Mucosa of rectum (tissue), 2 donors: Measurements from ENCODE around the gene MYNN.

Source experiments
- H3K27ac ChIP-seq, 2 donors: one replicate each; pipeline ENCODE4 v1.7.0; 2013; ENCODE audit warnings: inconsistent platforms in 2 of 2, low read depth in 2 of 2, low read length in 2 of 2
- H3K27me3 ChIP-seq, 2 donors: one replicate each; pipeline ENCODE4 v1.7.0; 2013; ENCODE audit warnings: low read length in 2 of 2; ENCODE audit not compliant: control insufficient read depth in 2 of 2, insufficient read depth in 2 of 2
- H3K36me3 ChIP-seq, 2 donors: one replicate each; pipeline ENCODE4 v1.7.0; 2013; ENCODE audit warnings: low read length in 2 of 2; ENCODE audit not compliant: control insufficient read depth in 2 of 2, insufficient read depth in 2 of 2
- H3K4me1 ChIP-seq, 2 donors: one replicate each; pipeline ENCODE4 v1.7.0; 2013; ENCODE audit warnings: low read length in 2 of 2, mild to moderate bottlenecking in 1 of 2; ENCODE audit not compliant: control insufficient read depth in 2 of 2, insufficient read depth in 2 of 2
- H3K4me3 ChIP-seq, 2 donors: one replicate each; pipeline ENCODE4 v1.7.0; 2013; ENCODE audit warnings: low read length in 2 of 2
- H3K9ac ChIP-seq, 2 donors: one replicate each; pipeline ENCODE4 v1.7.0; 2013; ENCODE audit warnings: low read length in 2 of 2, low read depth in 1 of 2, mild to moderate bottlenecking in 1 of 2
- H3K9me3 ChIP-seq, 2 donors: one replicate each; pipeline ENCODE4 v1.7.0; 2013; ENCODE audit warnings: low read length in 2 of 2; ENCODE audit not compliant: control insufficient read depth in 2 of 2
- donor health status: healthy.
- donor health status: Normal muscosa, but diverticular disease.

MYNN gene

DNA sequence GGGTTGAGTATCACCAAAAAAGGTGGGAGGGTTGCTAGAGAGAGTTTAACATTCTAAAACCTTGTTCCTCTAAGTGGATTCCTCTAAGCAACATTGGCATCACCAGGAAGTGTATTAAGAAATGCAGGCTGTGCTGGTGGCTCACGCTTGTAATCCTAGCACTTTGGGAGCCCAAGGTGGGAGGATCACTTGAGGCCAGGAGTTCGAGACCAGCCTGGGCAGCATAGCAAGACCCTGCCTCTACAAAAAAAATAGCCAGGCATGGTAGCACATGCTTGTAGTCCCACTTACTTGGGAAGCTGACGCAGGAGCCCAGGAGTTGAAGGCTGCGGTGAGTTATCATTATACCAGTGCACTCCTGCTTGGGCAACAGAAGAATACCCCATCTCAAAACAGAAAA lies 4.6 kb downstream of the MYNN start:
- peaks cover 52 to 56% of the 10 kb centered on the region in 2 donors for H3K36me3 ChIP-seq
- no peak overlapping the region for H3K27ac ChIP-seq
- H3K4me3 ChIP-seq = no peak overlapping the region

DNA sequence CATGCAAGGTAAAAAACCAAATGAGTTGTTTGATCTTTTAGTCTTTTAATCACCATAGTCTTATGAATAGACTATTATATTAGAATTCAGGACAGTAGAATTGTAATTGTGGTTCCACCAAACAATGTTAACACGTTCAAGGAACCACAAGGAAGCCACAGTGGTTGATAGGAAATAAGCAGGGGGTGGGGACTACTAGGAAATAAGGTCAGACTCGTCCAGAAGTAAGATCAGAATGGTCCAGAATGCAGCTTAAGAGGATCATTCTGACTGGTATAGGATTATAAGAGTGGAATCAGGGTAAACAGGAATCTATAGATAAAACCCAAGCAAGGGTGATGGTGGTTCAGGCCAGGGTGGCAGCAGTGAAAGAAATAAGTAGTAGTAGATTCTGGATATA lies 7.5 kb downstream of the MYNN start:
- Histone ChIP-seq H3K4me1 (no peaks in the 10 kb centered on the region), H3K27ac (no peak overlapping the region), H3K27me3 (no peaks in the 10 kb centered on the region), H3K9me3 (no peaks in the 10 kb centered on the region), H3K36me3 (peaks cover 58 to 68% of the 10 kb centered on the region in 2 donors), H3K4me3 (no peak overlapping the region), H3K9ac (no peak overlapping the region)

More for the DNA sequence above, 4.6 kb downstream of the MYNN start:
- no peaks in the 10 kb centered on the region for H3K9me3 ChIP-seq
- H3K9ac ChIP-seq = no peak overlapping the region
- peaks cover 11% of the 10 kb centered on the region in 2 donors for H3K4me1 ChIP-seq
- H3K27me3 ChIP-seq = no peaks in the 10 kb centered on the region

DNA sequence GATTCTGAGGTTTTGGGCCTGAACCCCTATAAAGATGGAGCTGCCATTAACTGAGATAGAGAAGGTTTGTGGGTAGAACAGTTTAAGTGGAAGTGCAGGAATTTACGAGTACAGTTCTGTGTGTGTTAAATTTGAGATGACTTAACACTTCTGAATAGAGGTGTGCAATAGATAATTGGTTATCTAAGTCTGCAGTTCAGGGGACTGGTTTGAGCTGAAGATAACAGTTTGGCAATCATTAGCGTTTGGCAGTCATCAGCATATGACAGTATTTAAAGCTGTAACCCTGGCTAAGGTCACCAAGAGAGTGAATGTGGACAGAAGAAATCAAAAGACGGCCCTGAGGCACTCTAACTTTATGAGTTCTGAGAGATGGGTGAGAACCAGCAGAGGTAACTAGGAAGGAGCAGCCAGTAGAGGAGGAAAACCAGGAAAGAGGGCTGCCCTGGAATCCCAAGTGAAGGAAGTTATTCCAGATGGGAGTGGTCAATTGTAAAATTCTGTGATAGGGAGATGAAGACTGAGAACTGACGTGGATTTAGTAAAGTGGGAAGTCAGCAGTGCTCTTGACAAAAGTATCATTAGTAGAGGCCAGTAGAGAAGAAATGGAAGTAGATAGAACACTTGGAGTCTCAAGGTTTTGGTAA lies 8.1 kb downstream of the MYNN start:
- Histone ChIP-seq H3K4me1 (no peaks in the 10 kb centered on the region), H3K36me3 (peaks cover 63 to 68% of the 10 kb centered on the region in 2 donors)

DNA sequence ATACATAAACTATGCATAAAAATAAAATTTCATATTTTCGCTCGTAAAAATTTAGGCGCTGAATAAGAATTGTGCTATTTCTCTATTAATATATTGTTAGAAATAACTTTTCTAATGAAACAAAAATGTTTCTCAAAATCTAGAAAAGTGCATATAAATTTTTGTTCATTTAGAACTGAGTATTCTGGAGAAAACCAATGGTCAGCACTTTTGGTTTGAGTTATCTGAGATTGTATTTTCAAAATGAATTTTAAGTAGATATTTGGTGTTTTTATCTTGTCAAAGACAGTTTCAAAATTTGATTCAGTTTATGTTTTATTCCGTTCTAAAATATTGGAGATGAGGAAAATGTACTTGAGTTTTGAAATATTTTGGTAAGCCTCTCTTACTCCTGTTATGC lies 13.9 kb downstream of the MYNN start:
- Histone ChIP-seq H3K27ac (no peak overlapping the region), H3K36me3 (peaks cover 30 to 39% of the 10 kb centered on the region in 2 donors), H3K9ac (no peak overlapping the region), H3K4me1 (no peaks in the 10 kb centered on the region), H3K9me3 (no peaks in the 10 kb centered on the region), H3K4me3 (no peak overlapping the region), H3K27me3 (no peaks in the 10 kb centered on the region)

More for the DNA sequence above, 8.1 kb downstream of the MYNN start:
- H3K27me3 ChIP-seq = no peaks in the 10 kb centered on the region
- H3K9me3 ChIP-seq = no peaks in the 10 kb centered on the region
- H3K27ac ChIP-seq = no peak overlapping the region
- H3K9ac ChIP-seq = no peak overlapping the region
- H3K4me3 ChIP-seq = no peak overlapping the region

DNA sequence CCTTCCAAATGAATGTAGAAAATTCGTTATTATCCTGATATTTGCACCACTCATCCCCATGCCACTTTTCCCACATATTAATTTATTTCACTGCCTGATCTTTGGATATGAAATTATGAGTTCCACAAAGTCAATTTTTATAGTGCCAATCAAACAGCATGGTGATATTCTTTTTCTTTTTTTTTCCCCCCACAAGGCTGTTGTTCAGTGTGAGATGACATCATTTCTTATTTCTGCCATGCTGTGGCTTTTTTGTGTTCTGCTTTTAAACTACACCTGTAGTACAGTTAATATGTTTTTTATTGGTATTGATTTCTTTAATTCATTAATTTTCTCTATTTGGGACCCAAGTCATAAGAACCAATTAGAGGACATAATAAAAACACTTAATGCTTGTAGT lies 14.6 kb downstream of the MYNN start:
- Histone ChIP-seq H3K36me3 (peaks cover 26 to 33% of the 10 kb centered on the region in 2 donors), H3K9me3 (no peaks in the 10 kb centered on the region), H3K27me3 (no peaks in the 10 kb centered on the region)

DNA sequence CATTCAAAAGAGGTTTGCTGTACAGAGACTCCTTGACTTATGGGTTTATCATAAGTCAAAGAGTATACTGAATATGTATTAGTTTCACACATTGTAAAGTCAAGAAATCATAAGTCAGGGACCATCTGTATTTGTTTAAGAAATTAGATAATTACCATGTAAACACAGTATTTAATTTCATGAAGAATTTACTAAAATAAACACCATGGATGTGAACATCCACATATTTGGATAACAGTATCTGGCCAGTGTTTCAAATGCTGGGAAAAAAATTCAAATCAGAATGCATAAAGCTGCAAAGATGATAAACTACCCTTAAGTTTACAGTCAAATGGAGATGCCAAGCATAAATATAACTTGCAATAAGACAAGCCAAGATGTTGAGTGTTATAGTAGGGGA lies 17.0 kb downstream of the MYNN start:
- H3K9ac ChIP-seq = no peak overlapping the region
- no peak overlapping the region for H3K27ac ChIP-seq
- no peak overlapping the region for H3K4me3 ChIP-seq
- H3K36me3 ChIP-seq = peaks cover 17 to 18% of the 10 kb centered on the region in 2 donors
- H3K27me3 ChIP-seq = no peaks in the 10 kb centered on the region
- H3K9me3 ChIP-seq = no peaks in the 10 kb centered on the region
- no peaks in the 10 kb centered on the region for H3K4me1 ChIP-seq

More for the DNA sequence above, 14.6 kb downstream of the MYNN start:
- Histone ChIP-seq H3K4me1 (no peaks in the 10 kb centered on the region), H3K9ac (no peak overlapping the region), H3K4me3 (no peak overlapping the region), H3K27ac (no peak overlapping the region)

DNA sequence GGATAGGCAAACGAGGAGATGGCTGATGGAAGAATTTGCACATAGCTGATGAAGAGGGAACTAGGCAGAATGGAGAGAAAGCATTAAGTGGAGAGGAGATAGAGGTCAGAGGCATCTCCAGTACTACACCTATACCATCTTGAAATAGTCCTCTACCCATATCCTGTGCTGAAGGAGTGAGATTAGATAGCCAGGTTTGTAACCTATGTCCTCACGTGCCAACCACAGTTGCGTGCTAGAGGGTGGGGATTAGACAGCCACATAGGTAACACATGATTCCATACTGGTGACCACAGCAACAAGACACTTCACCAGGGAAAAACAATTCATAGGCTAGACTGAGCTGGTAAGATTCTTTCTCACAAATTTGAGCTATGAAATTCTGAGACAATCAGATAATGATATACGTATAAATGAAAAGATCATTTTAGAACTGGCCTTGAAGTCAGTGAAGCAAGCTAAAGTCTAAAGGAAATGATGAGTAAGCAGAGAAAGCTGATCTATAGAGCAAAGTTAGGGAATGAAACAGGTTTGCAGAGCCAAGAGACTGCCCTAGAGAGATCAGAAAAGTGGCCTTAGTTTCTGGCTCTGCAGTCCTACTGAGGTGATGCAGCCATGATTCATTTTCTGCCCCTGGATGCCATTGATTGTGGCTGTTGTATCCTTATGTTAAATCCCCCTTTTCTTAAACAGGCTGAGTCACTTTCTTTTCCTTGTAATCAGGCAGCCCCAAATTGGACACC lies 17.7 kb downstream of the MYNN start:
- H3K4me1 ChIP-seq = no peaks in the 10 kb centered on the region
- no peak overlapping the region for H3K4me3 ChIP-seq
- no peak overlapping the region for H3K27ac ChIP-seq
- H3K9ac ChIP-seq = no peak overlapping the region
- H3K9me3 ChIP-seq = no peaks in the 10 kb centered on the region
- H3K36me3 ChIP-seq = peaks cover 11 to 12% of the 10 kb centered on the region in 2 donors
- no peaks in the 10 kb centered on the region for H3K27me3 ChIP-seq

DNA sequence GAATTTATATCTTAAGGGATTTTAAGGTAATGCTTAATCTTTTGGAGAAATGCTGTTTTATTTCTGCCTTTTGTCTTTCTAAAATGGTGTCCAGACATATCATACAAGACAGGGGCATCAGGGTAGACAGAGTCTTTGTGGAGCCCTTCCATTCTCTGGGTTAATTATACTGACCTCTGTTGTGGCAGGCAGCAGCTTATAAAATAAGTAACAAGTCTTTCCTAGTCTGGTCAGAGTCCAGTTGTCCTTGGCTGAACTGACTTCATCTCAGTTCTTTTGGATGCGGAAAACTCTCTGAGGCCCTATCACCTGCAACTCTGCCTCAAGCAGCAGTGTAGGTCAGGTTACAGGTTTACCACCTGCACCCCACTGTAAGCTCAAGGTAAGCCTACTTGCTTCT lies 19.2 kb downstream of the MYNN start:
- Histone ChIP-seq H3K4me1 (no peaks in the 10 kb centered on the region), H3K4me3 (no peak overlapping the region), H3K9me3 (no peaks in the 10 kb centered on the region), H3K36me3 (peaks cover 3 to 4% of the 10 kb centered on the region in 2 donors), H3K27ac (no peak overlapping the region), H3K9ac (no peak overlapping the region), H3K27me3 (no peaks in the 10 kb centered on the region)

DNA sequence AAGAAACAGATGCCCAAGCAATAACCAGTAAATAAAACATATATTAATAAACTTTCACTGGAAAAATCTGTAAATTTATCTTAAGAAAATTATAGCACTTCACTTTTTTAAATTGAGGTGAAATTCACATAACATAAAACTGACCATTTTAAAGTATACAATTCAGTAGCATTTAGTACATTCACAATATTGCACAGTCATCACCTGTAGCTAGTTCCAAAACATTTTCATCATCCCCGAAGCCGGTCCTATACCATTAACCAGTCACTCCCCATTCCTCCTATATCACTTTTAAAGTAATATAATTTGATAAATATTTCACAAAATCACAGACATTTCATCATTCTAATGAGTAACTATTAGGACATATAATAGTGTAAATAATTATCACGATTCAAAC lies 31.5 kb downstream of the MYNN start:
- H3K27ac ChIP-seq = no peak overlapping the region
- no peak overlapping the region for H3K9ac ChIP-seq
- H3K4me3 ChIP-seq = no peak overlapping the region
- H3K9me3 ChIP-seq = no peaks in the 10 kb centered on the region
- no peaks in the 10 kb centered on the region for H3K4me1 ChIP-seq
- no peaks in the 10 kb centered on the region for H3K36me3 ChIP-seq
- H3K27me3 ChIP-seq = no peaks in the 10 kb centered on the region

DNA sequence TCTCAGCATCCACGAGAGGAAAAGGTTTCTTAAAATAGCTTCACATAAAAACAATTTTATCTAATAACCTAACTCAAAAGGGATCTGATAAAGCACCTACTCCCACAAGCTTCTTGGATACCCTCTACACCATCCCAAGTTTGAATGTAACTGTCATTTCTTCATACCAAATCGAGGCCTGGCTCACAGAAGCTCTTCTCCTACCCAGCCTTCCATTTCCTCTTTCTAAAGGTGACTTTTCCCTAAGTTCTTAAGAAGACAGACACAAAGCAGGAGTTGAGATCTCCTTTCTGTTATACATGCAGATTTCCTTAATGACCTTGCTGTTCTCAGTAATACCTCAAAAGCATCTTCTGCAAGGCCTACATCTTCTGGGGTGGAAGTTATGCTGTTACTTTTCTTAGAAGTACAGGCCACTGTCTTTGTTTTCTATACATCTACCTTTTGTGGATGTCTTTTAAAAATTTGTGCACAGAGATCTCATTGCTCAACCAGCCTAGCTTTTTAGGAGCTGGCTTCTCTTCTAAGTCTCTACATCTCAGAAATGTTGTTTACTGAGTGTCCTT lies 36.1 kb downstream of the MYNN start:
- Histone ChIP-seq H3K27me3 (no peaks in the 10 kb centered on the region), H3K27ac (no peak overlapping the region), H3K9me3 (no peaks in the 10 kb centered on the region), H3K4me1 (peaks cover 3 to 10% of the 10 kb centered on the region in 2 donors), H3K4me3 (no peak overlapping the region), H3K9ac (no peak overlapping the region), H3K36me3 (no peaks in the 10 kb centered on the region)
